Peyer's patch (tissue), 4 donors: Measurements from ENCODE around the gene UBE2H.

ENCODE experiments used
- CTCF ChIP-seq, 6 experiments: fragments of 450-650 bp in 4 of 6; fragments of 200-600 bp in 2 of 6; sonication (generic) in 1 of 6; IDR thresholded peaks; one replicate each; pipeline ENCODE4 v1.5.1; 2017 to 2019; ENCODE audit warnings: antibody characterized with exemption in 6 of 6, mild to moderate bottlenecking in 3 of 6, moderate library complexity in 1 of 6
- POLR2A ChIP-seq, 2 donors: fragments of 450-650 bp; IDR thresholded peaks; one replicate each; pipeline ENCODE4 v1.5.1; 2017; ENCODE audit warnings: antibody characterized with exemption in 2 of 2, mild to moderate bottlenecking in 2 of 2, moderate library complexity in 2 of 2

DNA sequence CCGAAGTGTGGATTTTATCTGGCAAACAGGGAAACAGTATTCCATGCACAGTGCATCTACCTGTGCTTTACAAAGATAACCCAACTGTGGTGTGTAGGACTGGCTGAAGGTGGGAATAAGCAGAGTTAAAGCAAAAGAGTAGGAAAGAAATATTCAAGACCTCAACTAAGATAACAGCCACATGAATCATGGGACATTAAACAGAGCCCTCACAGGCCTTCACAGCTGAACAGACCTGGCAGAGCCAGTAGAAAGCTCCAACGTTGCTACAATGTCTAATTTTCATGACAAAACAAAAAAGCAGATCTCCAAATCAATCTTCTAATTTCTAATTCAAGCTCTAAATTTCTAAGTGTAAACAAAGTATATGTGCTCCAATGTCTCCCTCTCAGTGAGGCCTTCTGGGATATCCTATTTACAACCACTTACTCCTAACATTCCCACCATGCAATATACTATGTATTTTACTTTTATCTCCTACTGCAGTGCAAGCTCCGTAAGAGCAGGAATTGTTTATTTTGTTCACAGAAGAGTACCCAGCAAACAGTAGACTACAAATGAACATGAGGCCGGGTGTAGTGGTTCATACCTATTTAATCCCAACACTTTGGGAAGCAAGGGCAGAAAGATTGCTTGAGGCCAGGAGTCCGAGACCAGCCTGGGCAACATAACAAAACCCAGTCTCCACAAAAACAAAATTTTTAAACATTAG lies 63.5 kb downstream of the UBE2H start:
- TF ChIP-seq CTCF (IDR thresholded peaks at IDR 0.05) (no peak), POLR2A (IDR thresholded peaks at IDR 0.05) (no peak)
